ENCODE data around the gene HPS4. TPM values are rescaled to one million over a fixed set of nuclear protein-coding genes. Genes with fewer than 3 reads are reported as not detected.
"Not testable (repeated sequence)": the region's sequence is repeated elsewhere in the genome, so short reads cannot be mapped to it uniquely, and the experiment has no call there.

HPS4 gene
- total RNA-seq, 1 donor from 2014 or later: 44.5 TPM

- intact Hi-C loops (cut with micrococcal nuclease): loop anchor here (2.0 to 5.0 kb wide), 3 partner anchors 31 to 1488 kb away; partner anchors contain the start of gene PITPNB
- peaks cover 58% of the 10 kb centered on the region for H3K4me1 Mint-ChIP-seq (ENCODE audit: low read depth)
- no peak for DNase-seq (ENCODE audit: low spot score)
These were observed 53.9 kb downstream of the HPS4 start for GRCh38 chr22:26429458-26430286.

GRCh38 chr22:26428515-26429457, 54.8 kb downstream of the HPS4 start, which contains the start of gene ASPHD2:
TSS of gene ASPHD2 (plus strand) at chr22:26429260. CDS start at chr22:26433616, 4,356 bp downstream.
- H3K27ac Mint-ChIP-seq: peak within 1 kb of the TSS; percentile 97
- peaks cover under 1% of the 10 kb centered on the region for H3K9me3 Mint-ChIP-seq
- intact Hi-C loops (cut with micrococcal nuclease): loop anchor here (2.0 kb wide), 1 partner anchor 236 kb away; no protein-coding TSS in a partner anchor
- DNase-seq (ENCODE audit: low spot score): peak; percentile 77
- peak within 1 kb of the TSS; percentile 97 for H3K4me3 Mint-ChIP-seq
- peaks cover 54% of the 10 kb centered on the region for H3K4me1 Mint-ChIP-seq (ENCODE audit: low read depth)
- peaks cover 21% of the 10 kb centered on the region for H3K27me3 Mint-ChIP-seq (ENCODE audit: insufficient read depth)
- peaks cover 13% of the 10 kb centered on the region for H3K36me3 Mint-ChIP-seq (ENCODE audit: low read depth)

More at GRCh38 chr22:26429458-26430286, 53.9 kb downstream of the HPS4 start:
- Mint-ChIP-seq H3K4me3 (peak overlapping the region; percentile 91), H3K27me3 (ENCODE audit: insufficient read depth) (peaks cover 16% of the 10 kb centered on the region), H3K36me3 (ENCODE audit: low read depth) (peaks cover 20% of the 10 kb centered on the region), H3K27ac (peak overlapping the region; percentile 83), H3K9me3 (no peaks in the 10 kb centered on the region)

GRCh38 chr22:26426924-26427323, 56.7 kb downstream of the HPS4 start:
- peak overlapping the region; percentile 81 for H3K27ac Mint-ChIP-seq
- no peak for DNase-seq (ENCODE audit: low spot score)
- peaks cover 41% of the 10 kb centered on the region for H3K4me1 Mint-ChIP-seq (ENCODE audit: low read depth)
- peaks cover 25% of the 10 kb centered on the region for H3K27me3 Mint-ChIP-seq (ENCODE audit: insufficient read depth)
- H3K4me3 Mint-ChIP-seq: peak overlapping the region; percentile 83
- peaks cover 10% of the 10 kb centered on the region for H3K9me3 Mint-ChIP-seq
- intact Hi-C loops (cut with micrococcal nuclease): no loop called here
- peaks cover 6% of the 10 kb centered on the region for H3K36me3 Mint-ChIP-seq (ENCODE audit: low read depth)

- no peaks in the 10 kb centered on the region for H3K36me3 Mint-ChIP-seq (ENCODE audit: low read depth)
- no peak overlapping the region for H3K4me3 Mint-ChIP-seq
- DNase-seq (ENCODE audit: low spot score): no peak
- intact Hi-C loops (cut with micrococcal nuclease): no loop called here
- peaks cover 8% of the 10 kb centered on the region for H3K9me3 Mint-ChIP-seq
- H3K27me3 Mint-ChIP-seq (ENCODE audit: insufficient read depth): peaks cover 28% of the 10 kb centered on the region
- peaks cover 5% of the 10 kb centered on the region for H3K4me1 Mint-ChIP-seq (ENCODE audit: low read depth)
- H3K27ac Mint-ChIP-seq: no peak overlapping the region
These were observed 65.0 kb downstream of the HPS4 start for GRCh38 chr22:26418620-26419019.

- DNase-seq (ENCODE audit: low spot score): no peak
- no peaks in the 10 kb centered on the region for H3K9me3 Mint-ChIP-seq
- no peak overlapping the region for H3K4me3 Mint-ChIP-seq
- H3K4me1 Mint-ChIP-seq (ENCODE audit: low read depth): peaks cover 5% of the 10 kb centered on the region
- no peak overlapping the region for H3K27ac Mint-ChIP-seq
- intact Hi-C loops (cut with micrococcal nuclease): no loop called here
- peaks cover 24% of the 10 kb centered on the region for H3K27me3 Mint-ChIP-seq (ENCODE audit: insufficient read depth)
- H3K36me3 Mint-ChIP-seq (ENCODE audit: low read depth): no peaks in the 10 kb centered on the region
These were observed 66.2 kb downstream of the HPS4 start for GRCh38 chr22:26417406-26417805.

- peaks cover 5% of the 10 kb centered on the region for H3K4me1 Mint-ChIP-seq (ENCODE audit: low read depth)
- H3K4me3 Mint-ChIP-seq: no peak overlapping the region
- DNase-seq (ENCODE audit: low spot score): no peak
- H3K27me3 Mint-ChIP-seq (ENCODE audit: insufficient read depth): peaks cover 23% of the 10 kb centered on the region
- H3K36me3 Mint-ChIP-seq (ENCODE audit: low read depth): no peaks in the 10 kb centered on the region
- no peaks in the 10 kb centered on the region for H3K9me3 Mint-ChIP-seq
- H3K27ac Mint-ChIP-seq: no peak overlapping the region
- intact Hi-C loops (cut with micrococcal nuclease): no loop called here
These were observed 66.8 kb downstream of the HPS4 start for GRCh38 chr22:26416670-26417276.

GRCh38 chr22:26416256-26416655, 67.3 kb downstream of the HPS4 start:
- H3K27me3 Mint-ChIP-seq (ENCODE audit: insufficient read depth): peaks cover 20% of the 10 kb centered on the region
- H3K4me1 Mint-ChIP-seq (ENCODE audit: low read depth): peaks cover 5% of the 10 kb centered on the region
- no peak overlapping the region for H3K4me3 Mint-ChIP-seq
- no peaks in the 10 kb centered on the region for H3K36me3 Mint-ChIP-seq (ENCODE audit: low read depth)
- DNase-seq (ENCODE audit: low spot score): no peak
- H3K27ac Mint-ChIP-seq: no peak overlapping the region
- no peaks in the 10 kb centered on the region for H3K9me3 Mint-ChIP-seq
- intact Hi-C loops (cut with micrococcal nuclease): no loop called here

- Mint-ChIP-seq H3K36me3 (ENCODE audit: low read depth) (no peaks in the 10 kb centered on the region), H3K27ac (no peak overlapping the region), H3K27me3 (ENCODE audit: insufficient read depth) (peaks cover 12% of the 10 kb centered on the region), H3K9me3 (no peaks in the 10 kb centered on the region), H3K4me3 (no peak overlapping the region), H3K4me1 (ENCODE audit: low read depth) (peaks cover 5% of the 10 kb centered on the region)
- intact Hi-C loops (cut with micrococcal nuclease): no loop called here
- DNase-seq (ENCODE audit: low spot score): no peak
These were observed 69.2 kb downstream of the HPS4 start for GRCh38 chr22:26414347-26414746.

- no peak overlapping the region for H3K27ac Mint-ChIP-seq
- peaks cover 4% of the 10 kb centered on the region for H3K27me3 Mint-ChIP-seq (ENCODE audit: insufficient read depth)
- no peaks in the 10 kb centered on the region for H3K4me1 Mint-ChIP-seq (ENCODE audit: low read depth)
- no peak overlapping the region for H3K4me3 Mint-ChIP-seq
- no peaks in the 10 kb centered on the region for H3K36me3 Mint-ChIP-seq (ENCODE audit: low read depth)
- DNase-seq (ENCODE audit: low spot score): no peak
- H3K9me3 Mint-ChIP-seq: no peaks in the 10 kb centered on the region
- intact Hi-C loops (cut with micrococcal nuclease): no loop called here
These were observed 73.2 kb downstream of the HPS4 start for GRCh38 chr22:26410386-26410785.

- intact Hi-C loops (cut with micrococcal nuclease): no loop called here
- Mint-ChIP-seq H3K4me3 (no peak overlapping the region), H3K27ac (no peak overlapping the region), H3K9me3 (no peaks in the 10 kb centered on the region), H3K36me3 (ENCODE audit: low read depth) (no peaks in the 10 kb centered on the region), H3K27me3 (ENCODE audit: insufficient read depth) (peaks cover 4% of the 10 kb centered on the region), H3K4me1 (ENCODE audit: low read depth) (peaks cover 1% of the 10 kb centered on the region)
- DNase-seq (ENCODE audit: low spot score): no peak
These were observed 73.8 kb downstream of the HPS4 start for GRCh38 chr22:26409719-26410335.

GRCh38 chr22:26408562-26409220, 74.9 kb downstream of the HPS4 start:
- H3K4me3 Mint-ChIP-seq; H3K9me3 Mint-ChIP-seq; H3K36me3 Mint-ChIP-seq (ENCODE audit: low read depth); H3K27ac Mint-ChIP-seq; H3K27me3 Mint-ChIP-seq (ENCODE audit: insufficient read depth); intact Hi-C loops (cut with micrococcal nuclease); DNase-seq (ENCODE audit: low spot score): not testable (repeated sequence)
- H3K4me1 Mint-ChIP-seq (ENCODE audit: low read depth): peaks cover 11% of the 10 kb centered on the region

GRCh38 chr22:26406118-26406517, 77.5 kb downstream of the HPS4 start:
- Mint-ChIP-seq H3K36me3 (ENCODE audit: low read depth) (no peaks in the 10 kb centered on the region), H3K27me3 (ENCODE audit: insufficient read depth) (peaks cover 4% of the 10 kb centered on the region), H3K4me3 (no peak overlapping the region), H3K27ac (no peak overlapping the region), H3K9me3 (no peaks in the 10 kb centered on the region), H3K4me1 (ENCODE audit: low read depth) (peaks cover 15% of the 10 kb centered on the region)
- intact Hi-C loops (cut with micrococcal nuclease): no loop called here
- no peak for DNase-seq (ENCODE audit: low spot score)
